NCI-H187 treated with DMSO at 0.1 percent for 48 hours (cell line): ENCODE data around the gene HECW1.

ENCODE experiments used
- DNase-seq: peaks from one replicate; lab custom pipeline; 2025; lab: John Stamatoyannopoulos, UW

Gene HECW1

GRCh38 chr7:43265139-43265538 is 152.7 kb downstream of the HECW1 start:
- no peak for DNase-seq

GRCh38 chr7:43273939-43274719 is 161.7 kb downstream of the HECW1 start:
- no peak for DNase-seq

DNA sequence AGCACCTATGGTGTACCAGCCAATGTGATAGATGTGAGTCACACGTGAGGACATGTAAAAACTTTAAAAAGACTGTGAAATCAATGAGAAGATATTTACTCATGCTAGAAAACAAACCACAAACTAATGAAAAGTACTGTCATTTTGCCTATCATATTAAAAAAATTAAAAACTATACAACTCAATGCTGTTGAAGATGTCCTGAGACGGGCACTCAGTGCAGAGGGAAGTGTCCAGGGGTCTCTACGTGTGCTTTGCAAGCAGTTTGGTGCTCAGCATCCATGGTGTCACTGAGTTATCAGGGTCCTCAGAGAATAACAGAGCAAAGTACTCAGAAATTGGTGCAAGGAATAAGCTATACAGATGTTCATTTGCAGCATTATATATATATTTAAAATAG is 162.3 kb downstream of the HECW1 start:
- DNase-seq: no peak

- no peak for DNase-seq
Measured at GRCh38 chr7:43276547-43276946, 164.1 kb downstream of the HECW1 start.

DNA sequence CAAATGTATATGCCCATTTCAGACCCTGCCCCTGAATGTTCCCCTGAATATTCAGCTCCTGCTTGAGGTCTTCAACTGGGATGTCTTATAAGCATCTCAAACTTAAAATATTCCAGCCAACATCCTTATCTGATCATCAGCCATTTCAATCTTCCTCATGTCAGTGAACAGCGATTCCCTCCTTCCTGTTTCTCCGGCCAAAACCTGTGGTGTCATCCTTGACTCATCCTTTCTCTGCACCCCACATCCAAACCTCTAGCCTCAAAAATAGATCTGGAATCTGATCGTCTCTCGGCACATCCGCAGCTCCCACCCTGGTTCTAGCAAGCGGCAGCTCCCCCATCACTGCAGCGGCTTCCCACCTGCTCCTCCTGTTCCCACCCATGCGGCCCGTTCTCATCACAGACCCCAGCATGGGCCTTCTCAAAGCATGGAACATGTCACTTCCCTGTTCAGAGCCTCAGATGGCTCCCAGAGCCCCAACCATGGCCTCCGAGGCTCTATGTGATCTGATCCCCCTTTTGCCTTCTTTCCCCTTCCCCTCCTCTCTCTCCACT is 165.7 kb downstream of the HECW1 start:
- DNase-seq: no peak

DNA sequence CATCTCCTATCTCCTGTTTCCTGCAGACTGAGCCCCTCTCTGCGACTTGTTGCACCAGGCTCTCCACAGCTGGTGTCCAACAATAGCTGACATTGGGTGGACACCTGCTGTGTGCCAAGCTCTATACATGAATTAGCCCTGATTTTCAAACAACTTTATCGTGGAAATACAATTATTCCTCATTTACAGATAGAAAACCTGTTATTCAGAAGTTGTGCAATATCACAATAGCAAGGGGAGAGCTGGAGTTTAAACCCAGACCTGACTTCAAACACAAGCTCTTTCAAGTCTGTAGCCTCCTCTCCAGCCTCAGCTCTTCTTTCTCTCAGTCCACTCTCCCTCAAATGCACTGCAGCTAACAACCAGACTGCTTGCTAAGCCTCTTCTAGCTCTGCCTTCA is 168.8 kb downstream of the HECW1 start:
- no peak for DNase-seq

DNA sequence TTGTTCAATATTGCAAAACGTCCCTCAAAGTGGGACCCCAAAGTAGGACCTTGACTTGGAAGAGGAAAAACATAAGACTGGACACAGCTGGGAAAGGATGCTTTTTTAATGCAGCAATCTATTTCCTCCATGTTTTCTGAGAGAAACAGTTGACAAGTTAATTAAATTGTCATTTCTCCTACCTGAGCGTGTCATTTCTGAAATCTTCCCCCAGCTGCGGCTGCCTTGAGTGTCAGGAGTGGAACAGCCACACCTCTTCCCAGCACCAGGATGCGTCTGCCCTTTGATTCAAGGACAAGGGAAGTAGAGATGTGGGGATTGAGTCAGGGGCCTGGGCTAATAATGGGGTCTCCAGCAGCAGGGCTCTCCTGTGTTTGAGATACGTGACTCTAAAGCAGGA is 171.3 kb downstream of the HECW1 start:
- DNase-seq: no peak

GRCh38 chr7:43289826-43290225 is 177.4 kb downstream of the HECW1 start:
- DNase-seq: no peak

DNA sequence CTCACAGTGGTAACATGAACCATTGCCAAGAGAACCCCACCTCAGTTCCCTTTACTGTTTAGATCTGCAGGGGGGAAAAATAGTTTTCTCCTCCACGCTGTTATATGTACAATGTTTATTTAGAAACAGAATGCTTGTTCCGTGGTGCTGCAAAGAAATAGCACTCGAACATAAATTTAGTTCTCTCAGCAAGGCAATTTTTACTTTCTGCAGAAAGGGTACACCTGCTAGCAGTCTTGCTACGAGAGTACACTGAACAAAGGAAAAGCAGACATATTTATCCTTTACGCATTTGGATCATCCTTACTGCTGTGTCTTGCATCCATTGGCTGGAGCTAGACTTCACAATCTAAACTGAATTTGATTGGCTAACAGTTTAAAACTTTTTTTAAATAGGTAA is 178.5 kb downstream of the HECW1 start:
- no peak for DNase-seq

DNA sequence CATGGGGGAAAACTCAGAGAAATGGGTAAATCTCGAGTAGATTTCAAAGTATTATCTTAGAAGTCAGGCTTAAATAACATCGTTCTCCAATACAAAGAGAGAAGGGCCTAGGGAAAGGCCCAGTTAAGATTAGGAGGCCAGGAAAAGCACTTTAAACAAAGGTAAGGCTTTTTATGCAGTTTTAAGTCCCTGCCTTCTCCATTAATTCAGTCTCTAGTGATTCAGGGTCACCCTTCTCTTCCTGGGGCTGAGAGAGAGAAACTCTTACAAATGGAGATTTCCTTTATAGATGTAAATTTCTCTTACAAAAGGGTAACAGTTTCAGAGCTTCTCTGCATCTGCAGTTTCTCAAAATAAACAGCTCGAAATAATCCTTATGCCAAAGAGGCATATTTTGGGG is 179.3 kb downstream of the HECW1 start:
- no peak for DNase-seq

DNA sequence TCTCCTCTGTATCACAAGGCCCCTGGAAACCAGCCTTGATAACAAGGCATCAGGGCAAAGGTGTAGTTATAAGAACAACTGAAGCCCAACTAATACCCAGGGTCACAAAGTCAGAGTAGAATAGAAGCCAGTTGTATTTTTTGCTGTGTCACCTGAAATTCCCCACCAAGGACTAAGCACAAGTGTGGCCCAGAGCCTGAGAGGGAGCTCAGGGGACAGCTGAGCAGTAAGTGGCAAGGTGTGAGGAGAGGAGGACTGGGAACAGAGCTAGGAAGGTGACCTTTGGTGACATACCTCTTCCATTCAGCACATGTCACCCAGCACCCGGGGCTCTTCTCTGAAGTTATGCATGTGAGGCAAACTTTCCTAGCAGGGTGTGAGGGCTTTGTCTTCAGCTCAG is 179.9 kb downstream of the HECW1 start:
- no peak for DNase-seq

DNA sequence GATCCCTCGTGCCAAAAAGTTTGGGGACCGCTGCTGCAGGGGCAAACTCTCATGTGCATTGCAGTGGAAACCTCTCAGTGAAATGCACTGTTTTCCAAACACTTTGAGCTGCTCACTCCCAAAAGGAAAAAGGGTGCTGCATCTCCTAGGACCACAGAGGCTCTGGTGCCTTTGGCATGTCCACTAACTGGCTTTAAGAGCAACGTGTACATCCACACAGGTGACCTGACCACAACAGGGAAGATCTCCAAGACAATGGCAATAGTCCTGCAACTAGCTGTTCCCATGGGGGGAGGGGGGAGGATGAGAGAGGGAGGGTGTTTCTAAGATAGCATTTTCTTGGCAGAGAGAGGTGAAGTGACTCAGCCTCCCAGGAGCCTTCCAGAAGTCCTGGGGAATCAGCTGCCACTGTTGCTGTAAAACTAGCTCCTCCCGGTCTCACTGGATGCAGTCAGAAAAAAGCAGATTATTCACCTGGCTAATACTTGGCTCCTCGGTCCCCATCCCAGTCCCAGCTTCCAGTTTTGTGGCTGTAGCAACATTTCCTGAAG is 181.7 kb downstream of the HECW1 start:
- no peak for DNase-seq

- DNase-seq: no peak
Measured at GRCh38 chr7:43295429-43295828, 183.0 kb downstream of the HECW1 start.

- DNase-seq: no peak
Measured at GRCh38 chr7:43296306-43296705, 183.9 kb downstream of the HECW1 start.

DNA sequence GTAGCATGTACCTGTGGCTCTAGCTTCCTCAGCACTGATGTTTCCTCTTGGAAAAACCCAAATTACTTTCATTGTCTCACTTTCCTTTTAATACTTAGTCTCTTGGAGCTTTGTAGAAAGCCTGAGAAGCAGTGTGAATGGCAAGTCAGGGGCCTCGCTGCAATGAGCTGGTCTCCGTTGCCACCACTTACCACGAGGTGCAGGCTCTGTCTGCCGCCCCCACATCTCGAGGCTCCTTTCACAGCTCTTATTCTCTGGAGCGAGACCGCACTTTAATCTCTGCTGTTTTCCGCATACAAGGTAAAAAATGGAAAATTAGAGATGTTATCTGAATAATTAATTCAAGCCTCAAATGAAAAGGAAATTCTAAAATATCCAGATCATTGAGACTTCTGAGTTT is 186.2 kb downstream of the HECW1 start:
- no peak for DNase-seq

DNA sequence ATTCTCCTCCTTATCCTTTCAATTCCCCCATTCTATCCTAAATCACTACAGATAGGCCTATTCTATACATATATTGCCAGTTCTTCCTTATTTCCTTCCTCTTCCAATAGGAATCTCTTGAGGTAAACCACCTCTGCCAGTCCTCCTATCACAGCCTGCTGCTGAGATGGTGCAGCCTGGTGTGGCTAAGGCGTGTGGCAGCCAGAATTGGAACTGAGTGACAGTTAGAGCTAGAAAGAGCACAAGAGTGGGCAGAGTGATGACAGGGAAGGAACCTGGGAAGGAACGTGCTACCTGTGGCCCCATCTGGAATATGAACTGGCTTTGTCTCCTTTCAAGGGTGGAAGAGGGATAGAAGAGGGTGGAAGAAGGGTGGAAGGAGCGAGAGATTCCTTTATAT is 187.7 kb downstream of the HECW1 start:
- DNase-seq: no peak

- no peak for DNase-seq
Measured at GRCh38 chr7:43302211-43302711, 189.8 kb downstream of the HECW1 start.

GRCh38 chr7:43302773-43303460 is 190.5 kb downstream of the HECW1 start:
- DNase-seq: no peak

- no peak for DNase-seq
Measured at GRCh38 chr7:43303740-43304241, 191.3 kb downstream of the HECW1 start.

DNA sequence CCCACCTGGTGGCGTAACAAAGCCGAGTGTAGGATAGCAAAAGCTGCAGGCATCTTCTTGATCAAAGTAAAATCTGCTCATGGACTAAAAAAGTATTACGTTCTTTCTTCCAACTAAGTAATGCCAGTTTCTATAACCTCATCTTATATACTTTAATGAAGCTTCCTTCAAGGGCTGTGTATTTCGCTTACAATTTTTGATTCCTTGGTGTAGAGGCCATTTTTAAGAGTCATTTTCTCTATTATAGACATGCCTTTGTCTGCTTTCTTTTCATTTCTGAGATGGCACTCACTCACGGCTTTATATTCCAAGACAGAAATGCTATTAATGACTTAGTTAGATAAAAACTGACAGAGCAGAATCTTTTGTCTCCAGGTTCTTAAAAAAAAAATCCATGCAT is 194.0 kb downstream of the HECW1 start:
- DNase-seq: no peak

DNA sequence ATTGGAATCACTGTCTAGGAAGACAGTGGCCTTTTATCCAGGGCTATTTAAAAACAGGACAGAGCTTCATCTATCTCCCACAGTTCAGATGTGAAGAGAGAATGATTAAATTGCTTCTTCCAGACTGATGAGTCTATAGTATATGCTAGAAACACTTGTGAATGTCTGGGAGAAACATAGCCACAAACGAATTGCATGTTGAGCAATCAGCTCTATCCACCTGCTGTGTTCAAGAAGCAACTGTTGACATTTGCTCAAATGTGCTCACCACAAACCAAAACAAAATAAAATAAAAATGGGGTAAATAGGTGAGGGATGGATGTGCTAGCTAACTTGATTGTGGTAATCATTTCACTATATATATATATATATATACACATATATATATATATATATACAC is 195.1 kb downstream of the HECW1 start:
- no peak for DNase-seq

DNA sequence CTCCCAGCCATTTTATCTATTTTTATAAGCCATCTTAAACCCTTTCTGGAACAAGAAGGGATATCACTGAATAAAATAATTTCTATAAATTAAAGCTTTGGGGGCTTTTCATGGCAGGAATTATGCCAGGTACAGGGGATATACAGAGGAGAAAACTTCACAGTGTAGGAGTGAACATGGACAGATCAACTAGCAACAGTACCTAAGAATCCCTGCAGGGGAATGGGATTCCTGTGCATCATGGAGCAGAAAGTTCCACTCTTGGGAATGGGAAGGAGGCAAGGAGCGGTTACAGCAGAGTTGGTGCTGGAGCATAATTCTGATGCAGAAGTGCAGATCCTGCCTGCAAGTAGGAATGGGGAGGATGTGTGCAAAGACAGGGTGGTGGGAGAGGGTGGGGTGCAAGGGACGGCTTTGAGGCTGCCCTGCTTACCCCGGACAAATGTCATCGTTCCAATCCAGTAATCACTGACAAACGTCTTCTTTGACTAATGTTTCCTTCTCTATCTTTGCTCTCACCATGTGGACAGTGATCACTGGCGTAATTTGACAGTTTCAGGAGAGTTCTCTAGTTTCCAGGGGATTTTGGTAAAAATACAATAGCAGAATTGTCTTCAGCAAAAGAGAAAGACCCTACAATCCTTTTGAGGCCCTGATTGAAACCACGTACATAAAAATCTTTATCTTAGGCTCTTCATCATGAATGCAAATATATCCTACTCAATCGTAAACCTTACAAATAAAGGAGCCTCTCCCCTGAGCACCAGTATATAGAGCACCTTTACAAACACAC is 196.7 kb downstream of the HECW1 start:
- DNase-seq: no peak
